RKO (cell line): Measurements from ENCODE around the gene SSBP3.
"Not testable (repeated sequence)": the region's sequence is repeated elsewhere in the genome, so short reads cannot be mapped to it uniquely, and the experiment has no call there.

Experiments
- DNase-seq: peaks from one replicate; pipeline ENCODE4 v3.0.0-alpha.2; 2016; ENCODE audit warnings: low spot score

The SSBP3 gene

DNA sequence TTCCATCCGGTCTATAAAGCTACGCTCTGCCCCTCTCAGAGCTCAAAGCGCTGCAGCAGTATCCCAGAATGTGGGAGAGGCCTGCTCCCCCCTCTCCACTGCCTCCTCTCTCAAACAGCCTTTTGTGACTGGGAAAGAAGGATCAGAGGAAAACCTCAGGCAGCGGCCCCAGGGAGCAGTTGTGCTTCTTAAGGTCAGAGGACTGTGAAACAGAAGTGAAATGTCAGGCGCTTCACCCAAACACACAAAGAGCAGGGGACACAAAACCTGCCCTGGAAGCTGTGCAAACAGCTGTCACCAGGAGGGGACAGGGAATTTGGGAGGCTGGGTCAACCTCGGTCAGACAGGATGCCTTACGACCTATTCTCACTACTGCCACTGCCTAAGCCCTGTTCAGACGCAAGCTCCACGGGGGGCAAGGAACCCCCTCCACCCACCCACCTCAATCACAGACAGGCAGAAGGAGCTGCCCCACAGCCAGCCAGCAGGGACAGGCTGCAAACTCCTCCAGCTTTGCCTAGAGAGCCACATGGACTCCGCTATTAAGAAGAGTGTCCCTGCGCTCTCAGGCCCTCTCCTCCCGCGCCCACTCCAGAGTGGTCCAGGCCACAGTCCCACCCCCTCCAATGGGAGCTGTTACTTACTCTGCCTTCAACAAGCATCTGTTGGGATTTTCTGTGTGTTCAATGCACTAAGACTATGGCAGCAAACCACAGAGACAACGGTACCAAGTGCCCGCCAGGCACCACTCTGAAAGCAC lies 14.6 kb downstream of the SSBP3 start:
- no peak for DNase-seq

DNA sequence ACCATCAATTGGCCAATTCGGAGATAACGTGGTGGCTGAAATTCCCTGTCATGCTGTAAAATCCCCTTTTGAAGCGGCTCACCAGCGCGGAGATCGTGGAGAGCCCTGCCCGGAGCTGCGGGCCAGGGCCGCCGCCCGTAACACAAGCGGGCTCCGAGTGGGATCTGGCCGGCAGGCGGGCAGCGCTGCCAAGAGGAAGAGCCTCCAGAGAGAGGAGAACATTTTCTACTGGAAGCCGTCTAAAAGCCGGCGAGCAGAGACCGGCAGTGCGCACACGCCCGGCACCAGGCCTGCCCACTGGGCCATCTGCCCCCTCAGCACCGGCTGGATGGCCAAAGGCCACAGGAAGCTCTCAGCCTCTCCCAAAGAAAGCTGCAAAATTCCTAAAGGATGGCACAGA lies 15.5 kb downstream of the SSBP3 start:
- DNase-seq: no peak

DNA sequence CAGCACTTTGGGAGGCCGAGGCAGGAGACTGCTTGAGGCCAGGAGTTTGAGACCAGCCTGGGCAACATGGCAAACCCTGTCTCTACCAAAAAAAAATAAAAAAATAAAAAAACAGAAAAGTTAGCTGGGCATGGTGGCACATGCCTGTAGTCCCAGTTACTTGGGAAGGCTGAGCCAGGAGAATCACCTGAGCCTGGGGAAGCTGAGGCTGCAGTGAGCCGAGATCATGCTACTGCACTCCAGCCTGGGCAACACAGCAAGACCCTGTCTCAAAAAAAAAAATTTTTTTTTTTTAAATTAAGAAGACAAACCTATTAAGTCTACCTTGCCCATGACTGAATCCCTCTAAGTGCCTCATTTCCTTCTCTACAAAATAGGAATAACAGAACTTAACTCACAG lies 16.6 kb downstream of the SSBP3 start:
- DNase-seq: not testable (repeated sequence)

DNA sequence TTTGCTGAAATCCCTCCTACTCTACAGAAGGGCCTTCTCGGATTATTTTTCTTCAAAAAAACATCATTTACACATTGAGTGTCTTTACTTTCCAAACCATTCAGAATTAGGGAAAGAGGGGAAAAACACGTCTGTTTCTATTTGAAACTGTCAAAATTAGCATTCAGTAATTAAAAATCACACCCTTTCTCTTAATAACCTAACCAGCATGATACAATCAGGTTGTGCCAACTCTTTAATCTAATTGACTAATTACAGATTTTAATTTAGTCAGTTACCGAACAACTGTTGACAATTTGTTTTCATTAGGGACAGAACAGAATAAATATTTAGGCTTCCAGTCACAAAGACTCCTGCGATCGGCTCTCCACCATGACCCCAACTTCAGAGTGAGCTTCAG lies 18.8 kb downstream of the SSBP3 start:
- DNase-seq: no peak

DNA sequence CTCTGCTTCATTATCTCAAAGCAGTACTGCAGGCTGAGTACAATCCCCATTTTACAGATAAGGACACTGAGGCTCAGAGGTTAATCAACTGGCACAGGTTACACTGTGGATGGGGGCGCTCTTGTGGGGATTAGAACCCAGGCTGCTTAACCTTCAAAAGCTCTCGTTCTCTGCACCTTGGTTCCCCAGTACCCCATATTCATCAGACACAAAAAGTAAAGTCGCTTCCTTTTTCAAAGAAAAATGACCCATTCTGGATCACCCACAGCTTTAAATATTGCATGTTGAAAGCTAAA lies 20.5 kb downstream of the SSBP3 start:
- no peak for DNase-seq

DNA sequence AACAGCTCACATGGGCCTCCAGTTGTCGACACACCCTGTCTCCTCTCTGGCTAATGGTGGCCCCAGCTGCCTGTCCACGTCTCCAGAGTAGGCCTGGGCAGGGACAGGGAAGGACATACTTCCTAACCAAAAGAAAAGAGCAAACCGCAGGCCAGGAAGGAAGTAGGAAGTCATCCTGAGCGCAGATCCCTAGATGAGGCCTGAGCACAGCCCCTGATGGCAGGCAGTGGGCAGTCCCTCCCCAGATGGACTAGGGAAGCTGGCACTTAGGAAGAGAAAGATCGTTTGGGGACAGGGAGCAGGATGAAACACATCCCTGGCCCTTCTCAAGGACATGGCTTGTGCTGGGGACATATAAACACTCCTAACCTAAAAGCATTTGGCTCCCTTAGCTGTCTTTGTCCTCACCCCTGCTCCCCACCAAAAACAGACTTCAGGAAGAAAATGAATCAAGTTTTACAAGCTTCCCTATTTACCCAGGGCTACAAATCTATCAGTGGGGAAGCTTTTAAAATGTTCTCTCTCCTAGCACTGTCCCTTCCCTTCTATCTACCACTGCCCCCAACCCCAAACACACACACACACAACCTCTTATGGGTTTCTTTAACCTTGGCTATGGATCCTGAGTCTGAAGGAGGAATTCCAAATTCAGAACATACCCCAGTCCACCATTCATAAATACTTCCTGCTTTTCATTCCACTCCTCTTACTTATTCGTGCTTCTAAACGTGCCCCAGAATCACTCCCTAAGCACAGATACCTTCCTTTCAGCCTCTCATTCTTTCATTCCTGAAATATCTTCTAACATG lies 21.1 kb downstream of the SSBP3 start:
- no peak for DNase-seq

DNA sequence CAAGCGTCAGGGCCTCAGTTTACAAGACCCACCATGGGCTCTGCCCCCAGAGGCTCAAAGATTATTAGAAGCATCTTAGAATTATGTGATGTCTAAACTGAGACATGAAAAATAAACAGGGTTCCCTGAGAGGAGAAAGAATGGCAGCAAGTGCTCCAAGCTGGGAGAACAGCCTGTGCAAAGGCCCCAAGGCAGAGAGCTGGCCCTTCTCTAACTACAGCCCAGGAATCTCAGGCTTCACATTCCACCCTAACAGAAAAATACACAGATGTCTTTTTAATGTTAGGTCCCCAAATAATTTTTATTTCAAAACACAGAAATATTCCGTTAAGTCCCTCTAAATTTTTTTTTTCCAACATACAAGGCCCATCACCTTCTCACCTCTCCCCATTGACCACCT lies 21.7 kb downstream of the SSBP3 start:
- no peak for DNase-seq

DNA sequence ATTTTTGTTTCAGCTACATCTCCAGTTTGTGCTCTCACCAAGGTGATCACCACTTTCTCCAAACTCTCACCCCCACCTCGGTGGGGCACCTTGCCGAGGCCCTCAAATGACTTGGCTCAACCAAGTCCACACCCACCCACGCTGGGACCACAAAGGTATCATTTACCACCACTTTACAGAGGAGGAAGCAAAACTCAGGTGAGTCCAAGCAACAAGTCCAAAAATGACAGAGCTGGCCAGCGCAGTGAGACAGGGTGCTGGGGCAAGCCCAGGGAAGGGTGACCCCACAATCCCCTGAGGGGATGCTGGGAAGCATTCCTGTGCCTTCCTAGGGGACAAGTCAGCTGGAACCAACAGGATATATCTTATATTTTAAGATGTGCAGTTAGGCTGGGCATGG lies 24.7 kb downstream of the SSBP3 start:
- no peak for DNase-seq

DNA sequence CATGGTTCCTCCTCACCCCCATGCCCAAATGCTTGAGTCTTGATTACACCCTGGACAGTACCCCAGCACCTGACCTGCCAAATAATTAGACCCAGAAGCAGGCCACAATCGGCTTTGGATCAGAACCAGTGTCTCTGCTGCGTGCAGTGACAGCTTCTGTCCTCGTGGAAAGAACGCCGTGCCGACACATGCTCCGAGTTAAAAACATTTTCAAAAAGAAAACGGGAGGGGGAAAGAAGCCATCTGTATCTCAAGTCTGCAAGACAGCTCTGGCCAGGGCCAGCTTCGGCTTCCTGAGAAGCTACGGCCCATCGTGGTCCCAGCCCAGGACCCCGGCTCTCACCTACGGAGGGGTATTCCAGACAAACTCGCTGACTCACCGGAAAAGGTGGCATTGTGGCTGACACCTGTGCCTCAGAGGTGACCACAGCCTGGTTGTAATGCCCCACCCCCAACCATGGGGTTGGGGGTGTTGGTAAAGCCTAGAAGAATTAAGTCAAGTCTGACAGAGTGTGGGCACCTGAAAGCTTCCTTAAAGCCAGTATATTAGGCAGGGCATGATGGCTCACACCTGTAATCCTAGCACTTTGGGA lies 25.8 kb downstream of the SSBP3 start:
- no peak for DNase-seq

DNA sequence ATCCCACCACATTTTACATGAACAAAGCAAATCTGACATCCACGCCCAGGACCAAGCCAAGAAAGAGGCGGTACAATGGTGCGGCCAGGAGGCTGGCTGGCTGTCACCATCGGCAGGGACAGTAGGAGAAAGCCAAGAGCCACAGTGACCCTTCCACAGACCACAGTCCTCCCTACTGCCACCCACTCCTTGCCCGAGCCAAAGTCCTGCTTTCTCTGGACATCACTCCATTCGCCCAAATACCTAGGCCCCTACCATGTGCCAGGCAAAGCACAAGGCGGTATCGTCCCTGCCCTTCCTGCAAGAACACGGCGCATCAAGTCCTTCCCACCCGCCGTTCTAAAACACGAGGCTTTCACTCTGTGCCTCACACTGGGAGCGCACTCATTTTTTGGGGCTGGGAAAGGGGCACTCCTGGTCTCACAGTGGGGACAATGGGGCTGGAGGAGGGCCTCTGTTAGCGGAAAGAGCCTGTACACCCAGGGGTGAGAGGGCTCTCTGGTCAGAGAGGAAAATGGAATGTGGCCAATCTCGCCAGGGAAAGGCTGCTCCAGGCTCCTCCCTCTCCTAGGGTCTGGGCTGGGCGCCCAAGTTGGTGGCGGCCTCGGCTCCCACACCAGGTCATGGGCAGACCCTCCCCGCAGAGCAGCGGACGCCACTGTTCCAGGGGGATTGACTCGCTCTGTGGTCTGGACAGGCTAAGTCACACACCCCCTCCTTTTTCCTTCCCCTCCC lies 26.5 kb downstream of the SSBP3 start:
- no peak for DNase-seq

DNA sequence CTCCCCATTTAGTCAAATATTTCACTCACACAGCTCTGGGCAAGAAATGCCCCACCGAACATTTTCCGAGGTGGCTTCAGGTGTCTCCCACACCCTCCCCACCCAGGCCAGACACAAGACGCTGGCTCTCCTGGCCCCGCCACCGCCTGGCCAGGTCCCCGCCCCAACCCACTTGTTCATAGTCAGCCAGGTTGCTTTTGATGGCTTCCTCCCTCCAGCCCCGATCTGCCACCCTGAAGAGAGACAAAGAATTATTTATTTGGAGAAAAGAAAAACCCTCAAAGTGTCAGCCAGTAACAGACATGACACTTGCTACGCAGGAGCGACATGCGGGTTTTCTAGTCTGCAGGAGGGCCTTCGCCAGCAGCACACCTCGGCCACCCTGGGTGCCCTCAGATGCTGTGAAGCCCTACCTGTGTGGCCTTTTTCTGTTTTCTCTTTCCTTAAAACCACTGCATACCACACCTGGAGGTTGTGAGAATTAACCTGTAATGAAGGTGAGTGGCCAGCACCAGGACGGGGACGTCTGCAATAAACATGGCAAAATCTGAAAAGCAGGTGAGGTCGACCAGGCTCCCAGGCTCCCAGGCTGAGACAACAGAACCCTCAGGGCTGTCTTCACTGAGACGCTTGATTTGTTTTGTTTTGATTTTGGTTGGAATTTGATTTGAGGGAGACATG lies 27.2 kb downstream of the SSBP3 start:
- DNase-seq: no peak

DNA sequence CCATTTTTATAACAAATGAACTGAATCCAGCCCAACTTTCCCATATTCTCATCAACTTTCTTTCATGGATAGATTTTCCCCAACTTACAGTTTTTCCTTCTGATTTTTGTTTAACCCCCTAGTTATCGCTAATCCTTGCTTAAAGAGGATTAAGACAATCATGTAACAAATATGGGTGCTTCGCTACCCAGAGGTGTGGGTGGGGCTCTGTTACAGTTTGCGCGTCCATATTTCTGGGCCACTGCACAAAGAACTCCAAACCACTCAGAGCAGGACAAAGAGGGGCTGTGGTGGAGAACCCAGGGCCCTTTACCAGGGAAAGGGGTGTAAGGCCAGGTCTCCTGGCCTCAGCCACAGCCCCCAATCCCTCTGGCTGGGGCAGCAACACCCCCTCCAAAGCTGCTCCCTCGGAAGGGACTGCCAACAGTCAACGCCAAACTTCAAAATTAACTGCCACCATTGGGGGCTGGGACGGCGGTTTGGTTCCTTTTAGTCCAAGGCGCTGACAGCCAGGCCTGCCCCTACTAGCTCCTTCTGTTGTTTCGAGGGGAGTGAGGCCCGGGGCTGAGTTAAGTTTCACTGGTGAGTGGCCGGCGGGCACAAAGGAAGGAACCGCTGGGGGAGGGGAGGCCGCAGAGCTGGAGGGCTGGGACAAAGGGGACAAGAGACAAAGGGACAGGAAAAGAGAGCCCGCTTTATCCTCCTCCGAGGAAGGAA lies 27.9 kb downstream of the SSBP3 start:
- DNase-seq: no peak

DNA sequence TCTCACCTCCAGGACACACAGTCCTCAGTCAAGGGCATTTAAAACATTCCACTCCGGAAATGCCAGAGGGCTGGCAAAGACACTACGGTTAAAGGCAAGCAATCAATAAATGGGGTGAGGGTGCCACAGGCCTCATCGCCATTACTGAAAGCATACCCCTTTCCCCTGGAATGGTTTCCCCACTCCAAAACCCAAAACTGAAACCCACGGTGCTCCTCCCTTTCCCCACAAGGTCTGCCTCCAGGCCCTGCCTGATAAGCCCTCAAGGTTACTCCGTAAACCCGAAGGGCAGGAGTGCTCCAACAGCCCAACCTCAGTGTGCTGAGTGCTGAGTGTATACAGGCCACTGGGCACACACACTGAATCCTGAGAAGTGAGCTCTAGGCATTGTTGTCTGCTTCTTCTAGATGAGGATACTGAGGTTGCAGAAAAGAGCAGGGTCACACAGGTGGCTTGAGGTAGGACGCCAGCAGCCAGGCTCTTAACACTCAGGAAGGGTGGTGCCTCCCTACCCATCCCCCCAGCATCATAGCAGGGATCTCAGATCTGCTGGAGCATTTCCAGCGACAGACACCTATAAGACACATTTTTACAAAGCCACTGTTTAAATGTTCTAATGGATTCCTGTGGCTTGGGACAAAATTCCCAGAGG lies 29.0 kb downstream of the SSBP3 start:
- DNase-seq: no peak

DNA sequence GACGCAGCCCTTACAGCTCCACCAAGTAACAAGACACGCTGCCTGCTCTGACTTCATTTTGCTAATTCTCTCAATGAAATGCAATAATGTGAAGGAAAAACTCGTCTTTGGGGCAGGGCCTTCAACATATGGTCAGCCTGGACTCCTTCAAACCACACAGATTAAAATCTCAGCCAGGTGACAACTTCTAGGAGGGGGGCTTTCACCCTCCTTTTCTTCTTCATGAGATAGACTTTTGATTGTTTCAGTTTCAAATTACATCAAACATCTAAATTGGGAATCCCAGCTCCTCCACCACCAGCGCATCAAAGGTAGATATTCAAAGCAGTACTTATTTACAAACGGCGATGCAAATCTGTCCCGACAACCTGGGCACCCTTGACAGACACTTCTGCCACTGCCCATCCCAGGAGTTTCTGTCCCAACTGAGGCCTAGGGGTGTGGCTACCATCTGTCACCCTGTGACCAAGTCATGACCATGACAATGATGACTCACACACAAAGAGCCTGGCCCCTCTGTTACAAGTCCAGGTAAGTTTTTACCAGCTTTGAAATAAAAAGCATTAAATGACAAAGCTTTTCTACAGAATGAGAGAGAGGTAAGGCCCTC lies 29.7 kb downstream of the SSBP3 start:
- DNase-seq: no peak

DNA sequence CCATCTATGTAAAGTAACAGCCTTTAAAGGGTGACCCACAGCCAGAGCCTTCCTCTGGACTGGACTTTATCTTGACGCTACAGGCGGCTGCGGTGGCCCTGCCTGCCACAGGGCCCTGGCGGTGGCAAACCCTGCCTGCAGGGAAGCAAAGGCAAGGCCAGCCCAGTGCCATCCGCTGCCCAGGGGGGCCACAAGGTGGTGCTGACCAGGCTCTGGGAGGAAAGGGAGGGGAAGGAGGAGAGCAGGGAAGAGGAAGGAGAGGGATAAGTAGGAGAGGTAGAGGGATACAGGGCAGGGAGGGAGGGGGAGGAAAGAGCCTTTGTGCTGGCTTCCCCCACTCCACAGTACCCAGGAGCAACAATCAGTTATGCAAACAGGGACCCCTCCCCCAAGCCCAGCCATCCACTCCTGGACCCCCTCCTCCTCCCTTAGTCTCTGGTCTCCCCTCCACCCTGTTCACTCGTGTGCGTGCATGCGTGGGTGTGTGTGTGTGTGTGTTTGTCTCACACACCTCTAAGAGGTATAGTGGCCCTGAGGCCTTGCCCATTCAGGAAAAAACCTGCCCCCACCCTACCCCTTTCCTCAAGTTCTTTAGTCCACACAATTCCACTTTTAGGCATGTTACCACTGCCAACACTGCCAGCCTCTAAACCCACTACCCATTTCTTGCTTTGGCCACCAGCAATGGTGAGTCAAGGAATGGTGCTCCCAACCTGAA lies 30.3 kb downstream of the SSBP3 start:
- no peak for DNase-seq

DNA sequence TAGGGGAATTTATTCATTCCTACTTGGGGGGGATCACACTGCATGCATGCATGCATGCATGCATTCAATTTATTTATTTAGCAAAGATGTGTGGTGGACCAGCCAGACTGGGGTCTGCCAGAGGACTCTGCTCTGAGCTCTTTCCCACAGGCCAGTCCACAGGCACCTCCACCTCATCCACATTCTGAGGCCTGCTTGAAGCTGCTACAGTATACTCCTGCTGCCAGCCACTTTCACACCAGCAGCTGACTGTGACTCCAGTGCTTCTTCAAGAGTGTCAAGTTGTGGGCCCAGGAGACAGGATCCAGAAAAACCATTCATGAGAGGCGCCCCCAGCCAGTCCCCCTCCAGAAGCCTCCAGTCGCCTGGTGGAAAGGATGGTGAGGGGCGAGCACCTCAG lies 30.9 kb downstream of the SSBP3 start:
- no peak for DNase-seq

DNA sequence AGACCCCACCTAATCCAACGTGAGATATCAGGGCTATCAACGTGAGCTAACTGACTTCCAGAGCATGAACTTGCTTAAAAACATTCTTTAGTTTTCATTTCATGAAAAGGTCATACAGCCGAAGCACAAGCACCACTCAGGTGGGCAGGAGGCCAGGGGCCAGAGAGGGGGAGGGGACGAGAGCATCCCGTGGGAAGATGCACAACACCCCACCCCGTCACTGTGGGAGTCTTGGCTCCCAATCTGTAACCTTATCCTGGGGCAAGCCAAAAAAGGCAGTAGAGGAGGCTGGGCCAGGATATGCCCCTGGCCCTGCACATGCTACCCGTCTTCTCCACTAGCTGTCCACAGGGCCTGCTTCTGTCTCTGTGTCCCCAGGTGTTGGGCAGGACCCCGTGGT lies 31.4 kb downstream of the SSBP3 start:
- DNase-seq: no peak

DNA sequence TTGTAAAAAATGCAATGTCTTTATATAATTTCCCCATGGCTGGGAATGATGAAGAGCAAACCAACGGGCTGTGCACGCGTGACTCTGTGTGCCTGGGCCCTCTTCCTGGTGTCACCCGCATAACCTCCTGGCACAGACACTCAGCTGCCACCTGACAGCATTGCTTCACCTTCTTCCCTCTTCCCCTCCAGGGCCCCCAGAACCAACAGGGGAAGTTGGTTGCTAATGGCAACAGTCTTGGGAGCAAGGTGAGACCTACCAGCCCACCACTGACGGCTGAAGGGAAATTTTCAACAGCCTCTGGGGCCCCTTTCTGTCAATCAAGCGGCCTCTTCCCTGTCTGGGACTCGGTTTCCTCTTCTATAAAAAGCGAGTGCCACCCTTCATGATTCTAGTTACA lies 33.2 kb downstream of the SSBP3 start:
- DNase-seq: no peak

DNA sequence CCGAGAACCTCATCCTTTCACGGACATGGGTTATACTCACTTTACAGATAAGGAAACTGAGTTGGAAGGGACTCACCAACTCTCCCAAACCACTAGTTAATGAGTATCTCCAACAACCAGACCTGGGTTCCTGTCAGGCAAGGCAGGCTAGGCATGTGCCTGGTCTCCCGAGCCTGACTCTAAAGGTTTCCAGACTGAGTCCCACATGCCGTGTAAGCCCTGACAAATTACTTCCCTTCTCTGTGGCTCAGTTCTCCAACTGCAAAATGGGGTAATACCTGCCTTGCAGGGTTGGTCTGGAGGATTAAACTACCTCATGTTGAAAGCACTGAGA lies 34.3 kb downstream of the SSBP3 start:
- DNase-seq: no peak
